Upper lobe of right lung (tissue), 1 donor: Measurements from ENCODE around the gene MUC3A. TPM values are rescaled to one million over a fixed set of nuclear protein-coding genes. Genes with fewer than 3 reads are reported as not detected.

Experiments
- ATAC-seq: fragments of 200-7000 bp; cut with Tn5 transposase; one replicate; pipeline ENCODE4 v1.9.1; 2020; ENCODE audit warnings: mild to moderate bottlenecking, moderate library complexity
- DNase-seq: peaks from one replicate; pipeline ENCODE4 v3.0.0-alpha.2; 2020
- H3K27ac ChIP-seq: fragments of 200-600 bp; one replicate; pipeline ENCODE4 v1.8.0; 2022
- H3K27me3 ChIP-seq: fragments of 200-600 bp; one replicate; pipeline ENCODE4 v1.8.0; 2022; ENCODE audit warnings: mild to moderate bottlenecking
- H3K36me3 ChIP-seq: fragments of 200-600 bp; one replicate; pipeline ENCODE4 v1.8.0; 2022
- H3K4me1 ChIP-seq: fragments of 200-600 bp; one replicate; pipeline ENCODE4 v1.8.0; 2022
- H3K4me3 ChIP-seq: fragments of 200-600 bp; one replicate; pipeline ENCODE4 v1.8.0; 2022; ENCODE audit warnings: mild to moderate bottlenecking
- H3K9me3 ChIP-seq: fragments of 200-600 bp; one replicate; pipeline ENCODE4 v1.8.0; 2022
- CTCF ChIP-seq: fragments of 200-600 bp; IDR thresholded peaks from one replicate; pipeline ENCODE4 v1.8.0; 2022; ENCODE audit warnings: antibody characterized with exemption
- intact Hi-C: fragments of 100-400 bp; cut with DNase I; formaldehyde crosslinking; loops from one replicate; pipeline ENCODE4 v1.11.0; 2022
- total RNA-seq: library from RNA; stranded (reverse); fragmentation: NEBNext Ultra II Directional; extraction: Animal tissue kit (Norgen Biotek cat#: 25700); gene quantifications from one replicate; pipeline ENCODE4 v1.2.1, GENCODE V29; 2021
- donor health status: DM: no; HTN: yes; CAD: no; lungs with severe emphysema.

The MUC3A gene
- total RNA-seq, 1 donor from 2014 or later: 2.7 TPM

GRCh38 chr7:100971111-100972001 lies 22.0 kb downstream of the MUC3A start:
- peaks cover 28% of the 10 kb centered on the region for H3K27me3 ChIP-seq
- no peak for ATAC-seq
- DNase-seq: no peak
- no peak overlapping the region for H3K4me3 ChIP-seq
- no peaks in the 10 kb centered on the region for H3K36me3 ChIP-seq
- intact Hi-C loops: no loop called here
- H3K4me1 ChIP-seq: no peaks in the 10 kb centered on the region
- H3K9me3 ChIP-seq: no peaks in the 10 kb centered on the region
- no peak for TF ChIP-seq CTCF
- no peak overlapping the region for H3K27ac ChIP-seq

GRCh38 chr7:100972002-100972347 lies 22.6 kb downstream of the MUC3A start:
- Histone ChIP-seq H3K4me1 (no peaks in the 10 kb centered on the region), H3K27me3 (peaks cover 22% of the 10 kb centered on the region), H3K36me3 (no peaks in the 10 kb centered on the region), H3K9me3 (no peaks in the 10 kb centered on the region), H3K4me3 (no peak overlapping the region), H3K27ac (no peak overlapping the region)
- intact Hi-C loops: no loop called here
- ATAC-seq: no peak
- DNase-seq: no peak
- no peak for TF ChIP-seq CTCF

GRCh38 chr7:100974021-100974420 lies 24.7 kb downstream of the MUC3A start:
- ATAC-seq (no peak), DNase-seq (no peak)
- Histone ChIP-seq H3K4me3 (no peak overlapping the region), H3K9me3 (no peaks in the 10 kb centered on the region), H3K27ac (no peak overlapping the region), H3K27me3 (peaks cover 8% of the 10 kb centered on the region), H3K36me3 (no peaks in the 10 kb centered on the region), H3K4me1 (no peaks in the 10 kb centered on the region)
- no peak for TF ChIP-seq CTCF
- intact Hi-C loops: no loop called here

GRCh38 chr7:100975371-100975821 lies 26.1 kb downstream of the MUC3A start:
- H3K9me3 ChIP-seq: no peaks in the 10 kb centered on the region
- ATAC-seq (no peak), DNase-seq (no peak)
- no peak overlapping the region for H3K4me3 ChIP-seq
- intact Hi-C loops: no loop called here
- no peak overlapping the region for H3K27ac ChIP-seq
- no peaks in the 10 kb centered on the region for H3K4me1 ChIP-seq
- H3K36me3 ChIP-seq: no peaks in the 10 kb centered on the region
- TF ChIP-seq CTCF: no peak
- H3K27me3 ChIP-seq: no peaks in the 10 kb centered on the region

GRCh38 chr7:100978300-100978699 lies 29.0 kb downstream of the MUC3A start:
- ATAC-seq (no peak), DNase-seq (no peak)

More at GRCh38 chr7:100978300-100978699, 29.0 kb downstream of the MUC3A start:
- H3K27me3 ChIP-seq: no peaks in the 10 kb centered on the region
- no peak overlapping the region for H3K27ac ChIP-seq
- H3K4me1 ChIP-seq: no peaks in the 10 kb centered on the region
- H3K36me3 ChIP-seq: no peaks in the 10 kb centered on the region
- intact Hi-C loops: no loop called here
- H3K4me3 ChIP-seq: no peak overlapping the region
- no peaks in the 10 kb centered on the region for H3K9me3 ChIP-seq
- TF ChIP-seq CTCF: no peak
